OCI-M2 (cell line): ENCODE measurements around the gene TBCD.

Source experiments
- DNase-seq: peaks from one replicate; lab custom pipeline; 2025; ENCODE audit not compliant: unreplicated experiment; lab: John Stamatoyannopoulos, UW

Gene TBCD

GRCh38 chr17:82751571-82752370 is at the start of gene TBCD:
Gene TBCD, plus strand, starts transcription at chr17:82752065. Its CDS starts 129 bp downstream, at chr17:82752194.
- no peak for DNase-seq

- DNase-seq = no peak
Measured at GRCh38 chr17:82702231-82702927, 49.5 kb upstream of the TBCD start.

GRCh38 chr17:82703036-82703745 is 48.7 kb upstream of the TBCD start:
- no peak for DNase-seq

- DNase-seq = no peak
Measured at GRCh38 chr17:82703935-82704865, 47.7 kb upstream of the TBCD start.

- no peak for DNase-seq
Measured at GRCh38 chr17:82704886-82705285, 47.0 kb upstream of the TBCD start.

- DNase-seq = no peak
Measured at GRCh38 chr17:82705756-82706155, 46.1 kb upstream of the TBCD start.

- DNase-seq = no peak
Measured at GRCh38 chr17:82709024-82709675, 42.7 kb upstream of the TBCD start.

- DNase-seq = no peak
Measured at GRCh38 chr17:82709676-82710498, 42.0 kb upstream of the TBCD start.

- DNase-seq = no peak
Measured at GRCh38 chr17:82710499-82711232, 41.2 kb upstream of the TBCD start.

GRCh38 chr17:82713071-82713723 is 38.7 kb upstream of the TBCD start:
- no peak for DNase-seq

GRCh38 chr17:82716203-82717010 is 35.5 kb upstream of the TBCD start, which contains the start of gene FN3KRP:
Gene FN3KRP, plus strand, starts transcription at chr17:82716706. Its CDS starts 50 bp downstream, at chr17:82716756.
- peak; percentile 68 for DNase-seq

- DNase-seq = no peak
Measured at GRCh38 chr17:82718986-82719685, 32.7 kb upstream of the TBCD start.

GRCh38 chr17:82720204-82720603 is 31.7 kb upstream of the TBCD start:
- DNase-seq = no peak

GRCh38 chr17:82722341-82723013 is 29.4 kb upstream of the TBCD start:
- no peak for DNase-seq

GRCh38 chr17:82723169-82723807 is 28.6 kb upstream of the TBCD start:
- no peak for DNase-seq

- no peak for DNase-seq
Measured at GRCh38 chr17:82726427-82726826, 25.4 kb upstream of the TBCD start.
